Measurements from ENCODE around the gene WDCP.

The WDCP gene

GRCh38 chr2:24007693-24008092 is 39.5 kb downstream of the WDCP start:
- DNase-seq = no peak
- TF ChIP-seq, protein P1, sequence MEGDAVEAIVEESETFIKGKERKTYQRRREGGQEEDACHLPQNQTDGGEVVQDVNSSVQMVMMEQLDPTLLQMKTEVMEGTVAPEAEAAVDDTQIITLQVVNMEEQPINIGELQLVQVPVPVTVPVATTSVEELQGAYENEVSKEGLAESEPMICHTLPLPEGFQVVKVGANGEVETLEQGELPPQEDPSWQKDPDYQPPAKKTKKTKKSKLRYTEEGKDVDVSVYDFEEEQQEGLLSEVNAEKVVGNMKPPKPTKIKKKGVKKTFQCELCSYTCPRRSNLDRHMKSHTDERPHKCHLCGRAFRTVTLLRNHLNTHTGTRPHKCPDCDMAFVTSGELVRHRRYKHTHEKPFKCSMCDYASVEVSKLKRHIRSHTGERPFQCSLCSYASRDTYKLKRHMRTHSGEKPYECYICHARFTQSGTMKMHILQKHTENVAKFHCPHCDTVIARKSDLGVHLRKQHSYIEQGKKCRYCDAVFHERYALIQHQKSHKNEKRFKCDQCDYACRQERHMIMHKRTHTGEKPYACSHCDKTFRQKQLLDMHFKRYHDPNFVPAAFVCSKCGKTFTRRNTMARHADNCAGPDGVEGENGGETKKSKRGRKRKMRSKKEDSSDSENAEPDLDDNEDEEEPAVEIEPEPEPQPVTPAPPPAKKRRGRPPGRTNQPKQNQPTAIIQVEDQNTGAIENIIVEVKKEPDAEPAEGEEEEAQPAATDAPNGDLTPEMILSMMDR (IDR thresholded peaks at IDR 0.05; ENCODE audit: low read depth, low read length) = no peak
- Histone ChIP-seq H3K4me1 (no peaks in the 10 kb centered on the region), H3K27me3 (peaks cover 15% of the 10 kb centered on the region), H3K9me3 (no peaks in the 10 kb centered on the region), H3K36me3 (no peaks in the 10 kb centered on the region), H3K4me3 (ENCODE audit: low read depth, low read length) (no peak overlapping the region)

DNA sequence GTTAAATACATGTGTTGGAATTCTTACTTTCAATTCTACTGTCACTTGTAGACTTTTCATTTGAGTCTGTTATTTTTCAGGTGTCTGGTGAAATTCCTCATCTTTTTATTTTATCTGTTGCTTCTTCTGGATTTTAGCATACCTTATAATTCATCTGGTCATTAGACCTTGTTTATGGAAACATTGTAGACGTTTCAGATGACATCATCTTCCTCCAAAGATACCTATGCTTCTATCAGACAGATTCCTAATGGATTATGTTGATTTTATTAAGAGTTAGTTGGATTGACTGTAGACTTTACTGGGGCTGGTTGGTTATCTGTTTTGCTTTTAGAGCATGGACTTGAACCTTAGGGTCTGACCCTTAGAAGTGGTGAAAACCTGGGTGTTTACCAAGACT is 52.6 kb downstream of the WDCP start:
- no peak for DNase-seq
- H3K36me3 ChIP-seq = no peaks in the 10 kb centered on the region; the same call in 1 of the 2 replicates
- H3K9me3 ChIP-seq = no peaks in the 10 kb centered on the region
- H3K4me3 ChIP-seq (ENCODE audit: low read depth, low read length) = no peak overlapping the region
- no peaks in the 10 kb centered on the region for H3K27me3 ChIP-seq
- H3K4me1 ChIP-seq = no peaks in the 10 kb centered on the region
- TF ChIP-seq, protein P1 (IDR thresholded peaks at IDR 0.05; ENCODE audit: low read depth, low read length) = no peak

GRCh38 chr2:23993736-23994269 is 53.4 kb downstream of the WDCP start:
- no peaks in the 10 kb centered on the region for H3K9me3 ChIP-seq
- TF ChIP-seq, protein P1 (IDR thresholded peaks at IDR 0.05; ENCODE audit: low read depth, low read length) = no peak
- no peak overlapping the region for H3K4me3 ChIP-seq (ENCODE audit: low read depth, low read length)
- DNase-seq = no peak
- H3K36me3 ChIP-seq = no peaks in the 10 kb centered on the region; the same call in 1 of the 2 replicates
- H3K27me3 ChIP-seq = no peaks in the 10 kb centered on the region
- no peaks in the 10 kb centered on the region for H3K4me1 ChIP-seq

DNA sequence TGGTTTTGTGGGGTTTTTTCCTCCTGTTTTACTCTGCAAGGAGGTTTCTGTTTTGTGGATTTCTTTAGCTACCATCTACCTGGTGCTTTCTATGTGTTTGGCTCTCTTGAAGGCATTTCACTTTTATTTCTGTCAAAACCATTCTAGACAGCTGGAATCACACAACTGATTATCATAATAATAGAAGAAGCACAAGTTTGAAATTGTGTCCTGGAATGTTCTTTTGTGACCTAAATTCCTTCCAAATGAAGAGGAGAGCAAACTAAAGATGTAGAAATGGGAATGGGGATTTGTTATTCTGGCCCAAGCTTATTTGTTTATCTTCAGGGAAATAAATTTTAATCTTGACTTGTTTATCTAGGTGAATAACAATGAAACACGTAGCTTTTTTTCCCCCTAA is 54.3 kb downstream of the WDCP start:
- Histone ChIP-seq H3K4me1 (no peaks in the 10 kb centered on the region), H3K27me3 (no peaks in the 10 kb centered on the region), H3K36me3 (no peaks in the 10 kb centered on the region; the same call in none of the 2 replicates), H3K4me3 (ENCODE audit: low read depth, low read length) (no peak overlapping the region), H3K9me3 (no peaks in the 10 kb centered on the region)
- DNase-seq = no peak
- TF ChIP-seq, protein P1 (IDR thresholded peaks at IDR 0.05; ENCODE audit: low read depth, low read length) = no peak

DNA sequence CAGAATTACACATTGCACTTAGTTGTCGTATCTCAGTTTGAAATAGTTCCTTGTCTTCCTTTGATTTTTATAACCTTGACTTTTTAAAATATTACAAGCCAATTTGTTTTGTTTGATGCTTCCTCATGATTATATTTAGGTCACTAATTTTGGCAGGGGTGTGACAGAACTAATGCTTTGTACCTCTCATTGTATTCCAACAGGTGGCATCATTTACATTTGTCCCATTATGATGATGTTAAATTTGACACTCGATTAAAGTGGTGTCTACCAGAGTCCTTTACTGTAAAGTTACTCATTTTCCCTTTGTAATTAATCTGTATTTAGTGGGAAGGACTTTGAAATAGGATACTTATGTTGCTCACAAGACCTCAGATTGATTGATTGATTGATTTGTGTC is 58.8 kb downstream of the WDCP start:
- no peaks in the 10 kb centered on the region for H3K4me1 ChIP-seq
- H3K36me3 ChIP-seq = no peaks in the 10 kb centered on the region; the same call in none of the 2 replicates
- no peak overlapping the region for H3K4me3 ChIP-seq (ENCODE audit: low read depth, low read length)
- H3K27me3 ChIP-seq = no peaks in the 10 kb centered on the region
- TF ChIP-seq, protein P1 (IDR thresholded peaks at IDR 0.05; ENCODE audit: low read depth, low read length) = peak; percentile 20; the same call in 1 of the 2 replicates
- no peak for DNase-seq
- no peaks in the 10 kb centered on the region for H3K9me3 ChIP-seq

Data from BE2C (cell line).